HG03575 (cell line): ENCODE data around the gene XXYLT1.

Source experiments
- ATAC-seq: cut with Tn5 transposase; IDR thresholded peaks from one replicate; pipeline ENCODE4 v1.9.1; 2021; ENCODE audit not compliant: unreplicated experiment, insufficient number of reproducible peaks, low FRiP score; ENCODE audit errors: extremely low read depth

The XXYLT1 gene

DNA sequence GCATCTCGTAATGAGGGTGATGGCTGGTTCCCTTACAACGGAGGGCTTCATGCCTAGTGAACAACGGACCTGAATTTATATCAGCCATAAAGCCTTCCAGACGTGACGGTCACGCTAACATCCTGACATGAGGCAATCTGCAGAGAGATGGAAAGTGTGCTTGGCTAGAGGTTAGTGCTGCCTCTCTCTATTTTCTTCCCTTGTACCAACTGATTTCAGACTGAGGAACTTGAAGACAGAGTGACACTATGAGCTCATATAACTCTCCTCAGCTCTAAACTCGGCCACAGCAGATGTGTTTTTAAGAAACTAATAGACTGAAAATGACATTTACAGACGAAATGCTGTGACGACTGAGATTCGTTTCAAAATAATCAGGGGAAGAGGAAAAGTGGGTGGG is 122.4 kb downstream of the XXYLT1 start:
- no peak for ATAC-seq

- peak; percentile 60 for ATAC-seq
Observed at GRCh38 chr3:195147649-195148080, 123.3 kb downstream of the XXYLT1 start.

DNA sequence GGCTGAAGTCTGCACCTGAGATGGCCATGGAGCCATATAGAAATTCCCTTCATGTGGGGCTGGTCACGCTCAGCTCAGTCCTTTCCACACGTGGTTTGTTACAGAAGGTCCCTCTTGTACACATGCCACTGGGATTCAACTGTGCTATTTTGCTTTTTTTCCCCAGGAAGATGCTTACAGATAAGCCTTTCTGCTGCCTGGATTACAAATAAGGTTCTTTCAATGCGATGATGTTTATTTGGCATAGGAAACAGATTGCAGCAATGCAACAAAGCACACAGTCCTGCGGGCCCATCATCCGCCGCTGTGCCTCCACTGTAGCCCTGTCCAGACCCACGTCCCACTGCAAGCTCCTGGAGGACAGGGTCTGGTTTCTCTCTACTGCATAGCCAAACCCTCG is 124.8 kb downstream of the XXYLT1 start:
- ATAC-seq = no peak

GRCh38 chr3:195145579-195145978 is 125.4 kb downstream of the XXYLT1 start:
- no peak for ATAC-seq

DNA sequence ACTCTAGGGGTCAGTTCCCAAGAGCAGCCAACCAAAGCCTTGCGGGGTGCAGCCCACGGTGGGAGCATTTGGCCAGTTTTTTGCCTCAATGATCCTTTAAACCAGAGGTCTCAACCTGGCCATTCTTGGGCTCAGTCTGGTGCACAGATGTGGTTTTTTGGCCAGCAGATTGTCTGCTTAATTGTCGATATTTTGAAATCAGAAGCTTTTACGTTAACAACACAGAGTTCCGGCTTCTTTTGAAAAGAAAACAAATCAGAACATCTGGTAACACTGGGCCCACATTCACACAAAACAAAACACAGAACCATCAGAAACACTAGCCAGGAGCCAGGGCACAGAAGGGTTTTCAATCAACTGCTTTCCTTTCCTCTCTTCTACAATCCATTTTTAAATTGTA is 127.7 kb downstream of the XXYLT1 start:
- no peak for ATAC-seq

DNA sequence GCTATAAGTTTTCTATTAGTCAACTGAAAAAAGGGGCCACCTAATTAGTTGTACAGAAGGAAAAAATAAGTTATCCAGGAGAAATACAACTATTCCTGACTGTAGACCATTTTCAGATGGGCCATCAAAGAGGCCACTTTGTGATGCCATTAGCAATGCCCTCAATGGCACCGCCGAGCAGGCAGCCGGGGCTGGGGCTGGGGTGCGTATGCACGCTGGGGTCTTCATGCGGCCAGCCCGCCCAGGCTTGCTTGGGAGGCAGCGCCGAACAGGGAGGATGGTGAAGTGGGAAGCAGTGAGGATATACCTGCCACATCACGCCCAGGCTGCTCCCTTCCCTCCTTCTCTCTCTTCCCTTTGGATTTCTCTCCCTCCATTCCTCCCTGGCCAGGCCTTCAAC is 128.4 kb downstream of the XXYLT1 start:
- no peak for ATAC-seq

- no peak for ATAC-seq
Observed at GRCh38 chr3:195140816-195141793, 129.9 kb downstream of the XXYLT1 start.

GRCh38 chr3:195140410-195140809 is 130.5 kb downstream of the XXYLT1 start:
- ATAC-seq = no peak

- no peak for ATAC-seq
Observed at GRCh38 chr3:195139876-195140240, 131.1 kb downstream of the XXYLT1 start.

- ATAC-seq = no peak
Observed at GRCh38 chr3:195139091-195139875, 131.7 kb downstream of the XXYLT1 start.

GRCh38 chr3:195137638-195138588 is 133.0 kb downstream of the XXYLT1 start:
- no peak for ATAC-seq

- no peak for ATAC-seq
Observed at GRCh38 chr3:195135917-195136316, 135.0 kb downstream of the XXYLT1 start.

GRCh38 chr3:195134431-195134830 is 136.5 kb downstream of the XXYLT1 start:
- no peak for ATAC-seq

- no peak for ATAC-seq
Observed at GRCh38 chr3:195133462-195133861, 137.5 kb downstream of the XXYLT1 start.

DNA sequence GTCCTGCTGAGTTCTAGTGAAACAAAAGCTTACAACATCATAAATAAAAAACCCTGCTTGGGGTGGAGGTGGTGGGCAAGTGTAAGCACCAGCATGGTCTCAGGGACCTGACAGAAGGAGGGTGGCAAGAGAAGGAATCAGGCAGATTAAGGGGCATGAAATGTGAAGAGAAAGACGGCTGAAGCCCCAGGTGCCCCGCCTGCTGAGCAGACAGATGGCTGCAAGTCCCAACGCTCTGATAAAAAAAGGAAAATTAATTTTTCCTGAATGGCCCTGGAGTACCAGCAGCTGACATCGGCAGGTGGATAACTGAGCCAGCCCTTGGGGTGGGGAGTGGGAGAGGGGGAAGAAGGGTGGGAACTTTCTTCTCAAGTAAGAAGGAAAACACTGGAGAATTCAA is 137.9 kb downstream of the XXYLT1 start:
- no peak for ATAC-seq

DNA sequence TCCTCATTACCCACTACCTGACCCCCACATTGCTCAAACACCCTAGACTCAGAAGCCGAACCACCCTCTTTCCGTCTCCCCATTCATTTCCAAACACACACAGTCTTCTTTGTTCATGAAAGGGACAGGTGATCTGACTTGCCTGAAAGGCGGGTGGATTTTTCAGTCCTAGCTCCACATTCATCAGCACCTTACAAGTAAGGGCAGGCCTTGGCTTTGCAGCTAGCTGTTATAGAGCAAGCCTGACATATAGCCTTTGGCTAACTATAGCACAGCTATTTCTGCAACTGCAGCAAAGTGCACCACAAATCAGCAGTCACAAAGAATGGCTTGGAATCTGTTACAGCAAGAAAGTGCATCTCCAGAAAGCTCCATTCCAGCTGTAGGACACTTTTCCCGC is 139.8 kb downstream of the XXYLT1 start:
- ATAC-seq = no peak

GRCh38 chr3:195129644-195130492 is 141.1 kb downstream of the XXYLT1 start:
- peak; percentile 75 for ATAC-seq

DNA sequence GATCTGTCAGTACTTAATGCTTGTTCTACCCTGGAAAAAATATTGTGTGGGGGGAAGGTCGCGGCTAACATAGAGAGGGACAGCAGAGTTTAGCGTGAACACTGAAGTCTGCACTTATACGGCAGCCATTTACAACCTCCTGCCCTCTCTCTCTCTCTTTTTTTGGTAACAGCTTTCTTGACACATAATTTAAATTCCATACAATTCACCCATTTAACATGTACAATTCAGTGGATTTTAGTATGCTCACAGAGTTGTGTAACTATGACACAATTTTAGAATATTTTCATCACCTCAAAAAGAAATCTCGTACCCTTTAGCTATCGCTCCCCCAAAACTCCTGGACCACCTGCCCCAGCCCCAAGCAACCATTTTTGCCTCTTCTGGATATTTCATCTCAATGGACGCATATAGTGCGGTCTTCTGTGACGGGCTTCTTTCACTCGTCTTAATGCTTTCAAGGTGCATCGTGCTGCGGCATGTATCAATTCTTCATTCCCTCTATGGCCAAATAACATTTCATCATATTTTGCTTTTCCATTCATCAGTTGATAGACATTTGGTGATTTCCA is 141.8 kb downstream of the XXYLT1 start:
- no peak for ATAC-seq
